ENCODE data around the gene NANS.

The NANS gene

DNA sequence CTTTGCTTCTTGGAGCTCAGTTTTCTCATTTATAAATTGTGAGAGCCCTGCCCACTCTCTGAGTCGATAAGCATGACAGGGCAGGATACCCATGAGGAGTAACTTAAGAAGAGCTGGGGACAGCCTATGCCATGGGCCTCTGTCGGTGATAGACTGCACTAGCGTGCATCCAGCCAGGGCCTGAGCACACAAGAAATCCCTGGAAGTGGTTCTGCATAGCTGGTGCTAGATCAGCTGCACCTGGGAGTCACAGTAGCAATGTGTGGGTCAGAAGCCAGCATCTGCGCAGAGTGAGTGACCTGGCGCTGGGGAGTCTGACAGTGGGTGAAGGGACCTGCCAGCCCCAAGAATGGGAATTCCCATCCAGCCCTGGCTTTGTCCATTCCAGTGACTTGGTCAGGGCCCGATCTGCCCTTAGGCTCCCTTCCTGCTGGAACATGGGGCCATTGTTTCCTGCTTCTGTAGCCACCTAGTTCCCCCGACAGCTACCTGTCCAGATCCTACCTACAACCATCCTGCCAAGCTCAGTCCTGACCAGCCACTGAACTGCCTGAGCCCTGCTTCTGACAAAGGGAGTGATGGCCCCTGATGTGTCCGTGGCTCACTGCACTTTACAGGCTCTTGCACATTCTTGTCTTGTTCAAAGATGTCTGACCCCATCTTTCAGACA is 35.9 kb upstream of the NANS start:
- no peak for TF ChIP-seq CTCF (IDR thresholded peaks at IDR 0.05; ENCODE audit: low read depth, low read length, missing control alignments)
- Histone ChIP-seq H3K4me3 (ENCODE audit: low read depth, low read length) (no peak overlapping the region), H3K36me3 (replicated peaks) (peaks cover 33% of the 10 kb centered on the region), H3K27me3 (replicated peaks) (no peaks in the 10 kb centered on the region), H3K27ac (no peak overlapping the region)
- no peak for DNase-seq
- in situ Hi-C loops (cut with HindIII; ENCODE audit: low pct_ligation_motif_present, low sequenced_read_pairs), result no loop called here

DNA sequence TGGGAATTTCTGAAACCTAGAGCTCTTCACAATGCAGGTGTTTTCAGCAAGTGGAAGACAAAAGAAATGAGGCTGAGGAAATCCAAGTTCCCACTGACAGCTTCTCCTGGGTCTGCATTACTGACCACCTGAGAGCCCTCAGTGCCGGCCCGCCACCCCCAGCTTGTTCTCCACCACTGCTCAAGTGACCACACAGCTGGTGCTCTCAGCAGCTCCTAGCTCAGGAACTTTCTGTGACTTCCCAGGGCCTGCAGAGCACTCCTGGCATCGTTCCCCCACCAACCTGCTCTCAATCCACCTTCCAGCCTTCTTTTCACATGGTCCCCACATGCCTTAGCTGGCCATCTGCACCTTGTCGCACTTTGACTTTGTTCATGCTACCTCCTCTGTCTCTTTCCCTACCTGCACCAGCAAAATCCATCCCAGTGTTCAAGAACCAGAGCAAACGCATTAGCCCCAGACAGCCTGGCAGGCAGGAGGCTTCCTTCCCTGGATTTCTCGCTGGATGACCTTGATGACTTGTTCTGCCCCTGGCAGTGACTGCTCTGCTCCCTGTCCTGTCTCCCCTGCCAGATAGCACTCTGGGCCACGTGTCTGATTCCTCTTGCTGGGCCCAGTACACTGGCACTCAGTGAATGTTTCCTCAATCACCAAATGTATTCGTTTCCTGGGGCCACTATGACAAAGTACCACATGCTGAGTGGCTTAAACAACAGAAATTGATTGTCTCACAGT is 35.1 kb upstream of the NANS start:
- Histone ChIP-seq H3K4me3 (ENCODE audit: low read depth, low read length) (no peak overlapping the region), H3K36me3 (replicated peaks) (peaks cover 26% of the 10 kb centered on the region), H3K27ac (no peak overlapping the region), H3K27me3 (replicated peaks) (no peaks in the 10 kb centered on the region)
- no peak for TF ChIP-seq CTCF (IDR thresholded peaks at IDR 0.05; ENCODE audit: low read depth, low read length, missing control alignments)
- in situ Hi-C loops (cut with HindIII; ENCODE audit: low pct_ligation_motif_present, low sequenced_read_pairs), result no loop called here
- DNase-seq, result no peak

DNA sequence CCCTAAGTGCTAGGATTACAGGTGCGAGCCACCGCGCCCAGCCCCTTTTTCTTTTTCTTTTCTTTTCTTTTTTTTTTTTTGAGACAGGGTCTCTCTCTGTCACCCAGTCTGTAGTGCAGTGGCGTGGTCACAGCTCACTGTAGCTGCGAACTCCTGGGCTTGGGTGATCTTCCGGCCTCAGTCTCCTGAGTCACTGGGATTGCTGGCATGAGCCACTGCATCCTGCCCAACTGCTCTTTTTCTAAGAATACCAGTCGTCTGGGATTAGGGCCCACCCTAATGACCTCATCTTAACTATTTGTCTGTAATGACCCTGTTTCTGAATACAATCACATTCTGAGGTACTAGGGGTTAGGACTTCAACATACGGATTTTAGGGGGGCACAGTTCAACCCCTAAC is 34.1 kb upstream of the NANS start:
- TF ChIP-seq CTCF (IDR thresholded peaks at IDR 0.05; ENCODE audit: low read depth, low read length, missing control alignments), result no peak
- in situ Hi-C loops (cut with HindIII; ENCODE audit: low pct_ligation_motif_present, low sequenced_read_pairs), result no loop called here
- peaks cover 20% of the 10 kb centered on the region for H3K36me3 ChIP-seq (replicated peaks)
- no peaks in the 10 kb centered on the region for H3K27me3 ChIP-seq (replicated peaks)
- peak; percentile 52 for DNase-seq
- H3K27ac ChIP-seq, result no peak overlapping the region
- H3K4me3 ChIP-seq (ENCODE audit: low read depth, low read length), result no peak overlapping the region

DNA sequence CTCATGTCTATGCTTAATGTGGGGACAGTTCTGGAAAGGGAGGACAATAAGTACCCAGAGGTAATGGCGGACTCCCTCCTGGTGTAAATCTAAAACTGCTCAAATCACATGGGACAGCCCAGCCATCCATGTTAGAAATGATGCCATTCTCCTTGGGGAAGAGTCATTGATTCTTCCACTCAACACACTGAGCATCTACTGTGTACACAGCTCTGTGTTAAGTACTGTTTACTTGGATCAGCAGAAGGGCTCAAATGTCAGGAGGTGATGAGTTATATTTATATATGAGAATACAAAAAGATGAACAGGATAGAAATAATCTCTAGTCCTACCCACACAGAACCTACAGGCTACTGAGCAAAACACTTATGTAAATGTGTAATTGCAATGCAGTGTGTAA is 31.8 kb upstream of the NANS start:
- Histone ChIP-seq H3K36me3 (replicated peaks) (peaks cover 2% of the 10 kb centered on the region), H3K27me3 (replicated peaks) (no peaks in the 10 kb centered on the region), H3K27ac (no peak overlapping the region), H3K4me3 (ENCODE audit: low read depth, low read length) (no peak overlapping the region)
- no peak for TF ChIP-seq CTCF (IDR thresholded peaks at IDR 0.05; ENCODE audit: low read depth, low read length, missing control alignments)
- no peak for DNase-seq
- in situ Hi-C loops (cut with HindIII; ENCODE audit: low pct_ligation_motif_present, low sequenced_read_pairs), result no loop called here

GRCh38 chr9:98031169-98031568 is 25.4 kb upstream of the NANS start:
- DNase-seq, result no peak
- Histone ChIP-seq H3K27ac (no peak overlapping the region), H3K27me3 (replicated peaks) (no peaks in the 10 kb centered on the region), H3K36me3 (replicated peaks) (no peaks in the 10 kb centered on the region), H3K4me3 (ENCODE audit: low read depth, low read length) (no peak overlapping the region)
- no peak for TF ChIP-seq CTCF (IDR thresholded peaks at IDR 0.05; ENCODE audit: low read depth, low read length, missing control alignments)
- in situ Hi-C loops (cut with HindIII; ENCODE audit: low pct_ligation_motif_present, low sequenced_read_pairs), result no loop called here

All from brain microvascular endothelial cell (primary cell).